MM.1S (cell line): ENCODE data around the gene PPP1R3E.

Experiments used
- DNase-seq: peaks from one replicate; pipeline ENCODE4 v3.0.0-alpha.2; 2015
- H2AFZ ChIP-seq: fragments of 300-600 bp; sonication (generic); 2 replicates; pipeline ENCODE4 v1.6.0; 2016; ENCODE audit warnings: antibody characterized with exemption, low read length
- H3F3A ChIP-seq: fragments of 300-600 bp; sonication (generic); 2 replicates; pipeline ENCODE4 v1.6.1; 2016; ENCODE audit warnings: mild to moderate bottlenecking, antibody characterized with exemption, low read length, moderate library complexity, mixed read lengths; ENCODE audit not compliant: insufficient read depth
- H3K27ac ChIP-seq: fragments of 300-600 bp; sonication (generic); 2 replicates; pipeline ENCODE4 v1.5.1; 2016; ENCODE audit warnings: mild to moderate bottlenecking, low read length
- H3K27me3 ChIP-seq: fragments of 300-600 bp; sonication (generic); replicated peaks from 2 replicates; pipeline ENCODE4 v1.6.0; 2016; ENCODE audit warnings: low read length; ENCODE audit not compliant: insufficient read depth
- H3K36me3 ChIP-seq: fragments of 300-600 bp; sonication (generic); replicated peaks from 2 replicates; pipeline ENCODE4 v1.6.1; 2016; ENCODE audit warnings: mild to moderate bottlenecking, low read length, mixed read lengths; ENCODE audit not compliant: insufficient read depth
- H3K4me1 ChIP-seq: fragments of 300-600 bp; sonication (generic); 2 replicates; pipeline ENCODE4 v1.6.1; 2016; ENCODE audit warnings: low read length, mixed read lengths
- H3K4me2 ChIP-seq: fragments of 300-600 bp; sonication (generic); 2 replicates; pipeline ENCODE4 v1.6.0; 2016; ENCODE audit warnings: low read depth, low read length
- H3K4me3 ChIP-seq: fragments of 300-600 bp; sonication (generic); 2 replicates; pipeline ENCODE4 v1.5.1; 2016; ENCODE audit warnings: low read length, mixed read lengths
- H3K79me2 ChIP-seq: fragments of 300-600 bp; sonication (generic); 2 replicates; pipeline ENCODE4 v1.6.1; 2016; ENCODE audit warnings: mixed run types, low read length, mixed read lengths
- H3K9ac ChIP-seq: fragments of 300-600 bp; sonication (generic); 2 replicates; pipeline ENCODE4 v1.6.1; 2016; ENCODE audit warnings: low read length, mixed read lengths
- H3K9me2 ChIP-seq: fragments of 300-600 bp; sonication (generic); replicated peaks from 2 replicates; pipeline ENCODE4 v1.6.1; 2016; ENCODE audit warnings: mild to moderate bottlenecking, low read length, mixed read lengths; ENCODE audit not compliant: insufficient read depth
- H3K9me3 ChIP-seq: fragments of 300-600 bp; sonication (generic); replicated peaks from 2 replicates; pipeline ENCODE4 v1.6.1; 2016; ENCODE audit warnings: mild to moderate bottlenecking, low read length, mixed read lengths; ENCODE audit not compliant: insufficient read depth
- H4K20me1 ChIP-seq: fragments of 300-600 bp; sonication (generic); 2 replicates; pipeline ENCODE4 v1.6.1; 2016; ENCODE audit warnings: mild to moderate bottlenecking, low read length, moderate library complexity, mixed read lengths; ENCODE audit not compliant: insufficient read depth
- CTCF ChIP-seq: fragments of 300-600 bp; sonication (generic); IDR thresholded peaks from 2 replicates; pipeline ENCODE4 v1.5.1; 2016; ENCODE audit warnings: antibody characterized with exemption, low read length, mixed read lengths
- EZH2 ChIP-seq: fragments of 300-600 bp; sonication (generic); optimal IDR thresholded peaks from 2 replicates; pipeline ENCODE3; 2017; ENCODE audit warnings: low read depth, mild to moderate bottlenecking, antibody characterized with exemption, low read length, mixed read lengths
- EZH2phosphoT487 ChIP-seq: fragments of 300-600 bp; sonication (generic); IDR thresholded peaks from 2 replicates; pipeline ENCODE4 v1.6.1; 2018; ENCODE audit warnings: antibody characterized with exemption, low read length

The PPP1R3E gene

GRCh38 chr14:23348297-23348655, 45.6 kb upstream of the PPP1R3E start:
- no peaks in the 10 kb centered on the region for H3K9me3 ChIP-seq
- no peaks in the 10 kb centered on the region for H3K9me2 ChIP-seq
- no peak for TF ChIP-seq EZH2phosphoT487
- TF ChIP-seq CTCF, result no peak
- TF ChIP-seq EZH2, result no peak
- no peak overlapping the region for H2AFZ ChIP-seq
- no peak for DNase-seq
- no peaks in the 10 kb centered on the region for H3K79me2 ChIP-seq
- no peak overlapping the region for H3K27ac ChIP-seq
- no peaks in the 10 kb centered on the region for H3F3A ChIP-seq
- H3K9ac ChIP-seq, result no peak overlapping the region
- H4K20me1 ChIP-seq, result no peaks in the 10 kb centered on the region
- peaks cover 5% of the 10 kb centered on the region for H3K27me3 ChIP-seq
- no peaks in the 10 kb centered on the region for H3K36me3 ChIP-seq
- H3K4me3 ChIP-seq, result no peak overlapping the region
- H3K4me2 ChIP-seq, result no peak overlapping the region
- no peaks in the 10 kb centered on the region for H3K4me1 ChIP-seq

GRCh38 chr14:23347406-23348296, 45.0 kb upstream of the PPP1R3E start:
- H3K9ac ChIP-seq, result no peak overlapping the region
- no peak overlapping the region for H3K4me2 ChIP-seq
- no peak for DNase-seq
- no peak overlapping the region for H3K4me3 ChIP-seq
- TF ChIP-seq CTCF, result no peak
- TF ChIP-seq EZH2phosphoT487, result no peak
- TF ChIP-seq EZH2, result no peak
- H3K79me2 ChIP-seq, result no peaks in the 10 kb centered on the region
- H3K27me3 ChIP-seq, result peaks cover 5% of the 10 kb centered on the region
- no peaks in the 10 kb centered on the region for H3K9me2 ChIP-seq
- no peaks in the 10 kb centered on the region for H3F3A ChIP-seq
- H3K4me1 ChIP-seq, result no peaks in the 10 kb centered on the region
- no peak overlapping the region for H2AFZ ChIP-seq
- H3K9me3 ChIP-seq, result no peaks in the 10 kb centered on the region
- H3K36me3 ChIP-seq, result no peaks in the 10 kb centered on the region
- H4K20me1 ChIP-seq, result no peaks in the 10 kb centered on the region
- H3K27ac ChIP-seq, result no peak overlapping the region

GRCh38 chr14:23346693-23347405, 44.2 kb upstream of the PPP1R3E start:
- H3K9ac ChIP-seq, result no peak overlapping the region
- no peak overlapping the region for H2AFZ ChIP-seq
- DNase-seq, result no peak
- no peaks in the 10 kb centered on the region for H3K36me3 ChIP-seq
- no peaks in the 10 kb centered on the region for H4K20me1 ChIP-seq
- no peak overlapping the region for H3K4me3 ChIP-seq
- H3K27me3 ChIP-seq, result peaks cover 3% of the 10 kb centered on the region
- no peaks in the 10 kb centered on the region for H3K79me2 ChIP-seq
- H3K27ac ChIP-seq, result no peak overlapping the region
- no peaks in the 10 kb centered on the region for H3K9me3 ChIP-seq
- H3F3A ChIP-seq, result no peaks in the 10 kb centered on the region
- H3K9me2 ChIP-seq, result no peaks in the 10 kb centered on the region
- no peak for TF ChIP-seq EZH2phosphoT487
- no peak for TF ChIP-seq CTCF
- no peak for TF ChIP-seq EZH2
- H3K4me1 ChIP-seq, result no peaks in the 10 kb centered on the region
- H3K4me2 ChIP-seq, result no peak overlapping the region
